WTC11 (cell line): ENCODE results near the gene PRKACB. TPM values are rescaled to one million over a fixed set of nuclear protein-coding genes. Genes with fewer than 3 reads are reported as not detected.

Experiments used
- ATAC-seq: fragments of 200-7000 bp; cut with Tn5 transposase; 2 replicates; pipeline ENCODE4 v1.10.0; 2021; ENCODE audit warnings: mild to moderate bottlenecking, moderate library complexity
- CTCF ChIA-PET: fragments of 300-600 bp; sonication (Branson Sonifier 250); formaldehyde crosslinking; loops from one replicate; lab custom pipeline; 2021; ENCODE audit warnings: antibody characterized with exemption; lab: Charles Lee
- POLR2A ChIA-PET: fragments of 350-600 bp; sonication (Branson Sonifier 250); formaldehyde crosslinking; loops from one replicate; lab custom pipeline; 2021; ENCODE audit warnings: antibody characterized with exemption; lab: Charles Lee
- DNase-seq: peaks from one replicate; pipeline ENCODE4 v3.0.0; 2021; ENCODE audit warnings: low spot score
- H3K27ac Mint-ChIP-seq: 2 replicates; pipeline ENCODE4 v1.8.0; 2021; ENCODE audit warnings: mixed read lengths
- H3K27me3 Mint-ChIP-seq: 2 replicates; pipeline ENCODE4 v1.8.0; 2021; ENCODE audit warnings: low read depth, mild to moderate bottlenecking, moderate library complexity, mixed read lengths
- H3K36me3 Mint-ChIP-seq: 2 replicates; pipeline ENCODE4 v1.8.0; 2021; ENCODE audit warnings: mixed read lengths
- H3K4me1 Mint-ChIP-seq: 2 replicates; pipeline ENCODE4 v1.8.0; 2022; ENCODE audit warnings: mixed read lengths
- H3K4me3 Mint-ChIP-seq: 2 replicates; pipeline ENCODE4 v1.8.0; 2021; ENCODE audit warnings: mild to moderate bottlenecking, moderate library complexity, mixed read lengths
- H3K9me3 Mint-ChIP-seq: 2 replicates; pipeline ENCODE4 v1.8.0; 2021; ENCODE audit warnings: mixed read lengths
- CREM ChIP-seq: sonication (generic); formaldehyde crosslinking; IDR thresholded peaks from 2 replicates; pipeline ENCODE4 v1.8.1; 2022; ENCODE audit warnings: mild to moderate bottlenecking, missing genetic modification reagents, moderate library complexity
- ELF4 ChIP-seq: sonication (generic); formaldehyde crosslinking; IDR thresholded peaks from 2 replicates; pipeline ENCODE4 v1.8.1; 2022; ENCODE audit warnings: low read depth, mild to moderate bottlenecking, moderate library complexity, missing genetic modification reagents
- ESRRA ChIP-seq: sonication (generic); formaldehyde crosslinking; IDR thresholded peaks from 2 replicates; pipeline ENCODE4 v1.8.1; 2022; ENCODE audit warnings: mild to moderate bottlenecking, missing genetic modification reagents, borderline replicate concordance
- FOXK1 ChIP-seq: sonication (generic); formaldehyde crosslinking; IDR thresholded peaks from 2 replicates; pipeline ENCODE4 v1.8.0; 2022; ENCODE audit warnings: mild to moderate bottlenecking, moderate library complexity, missing genetic modification reagents
- GTF2I ChIP-seq: fragments of 250-450 bp; sonication (Bioruptor Pico); conservative IDR thresholded peaks from 2 replicates; pipeline ENCODE4 v1.4.0; 2021; ENCODE audit warnings: mild to moderate bottlenecking
- HMGA2 ChIP-seq: fragments of 250-450 bp; sonication (Bioruptor Pico); IDR thresholded peaks from 2 replicates; pipeline ENCODE4 v1.4.0; 2021; ENCODE audit warnings: mild to moderate bottlenecking, moderate library complexity
- NFE2L1 ChIP-seq: sonication (generic); formaldehyde crosslinking; IDR thresholded peaks from 2 replicates; pipeline ENCODE4 v1.8.1; 2023; ENCODE audit warnings: missing genetic modification reagents
- NR1H2 ChIP-seq: sonication (generic); formaldehyde crosslinking; IDR thresholded peaks from 2 replicates; pipeline ENCODE4 v1.9.0; 2021; ENCODE audit warnings: mild to moderate bottlenecking, moderate library complexity, missing genetic modification reagents
- SOX15 ChIP-seq: fragments of 250-450 bp; sonication (Bioruptor Pico); IDR thresholded peaks from 2 replicates; pipeline ENCODE4 v1.9.0; 2021; ENCODE audit warnings: mild to moderate bottlenecking
- SP1 ChIP-seq: sonication (generic); formaldehyde crosslinking; conservative IDR thresholded peaks from 2 replicates; pipeline ENCODE4 v1.8.1; 2022; ENCODE audit warnings: missing genetic modification reagents
- TCF7 ChIP-seq: sonication (generic); formaldehyde crosslinking; IDR thresholded peaks from 2 replicates; pipeline ENCODE4 v1.8.0; 2022; ENCODE audit warnings: mild to moderate bottlenecking, low read depth, missing genetic modification reagents, moderate library complexity
- TEAD4 ChIP-seq: sonication (generic); formaldehyde crosslinking; IDR thresholded peaks from 2 replicates; pipeline ENCODE4 v1.8.0; 2022; ENCODE audit warnings: mild to moderate bottlenecking, missing genetic modification reagents
- ZNF219 ChIP-seq: sonication (generic); formaldehyde crosslinking; IDR thresholded peaks from 2 replicates; pipeline ENCODE4 v1.8.0; 2023; ENCODE audit warnings: missing genetic modification reagents, mild to moderate bottlenecking, borderline replicate concordance
- total RNA-seq: library from RNA; stranded (reverse); gene quantifications from 3 replicates; pipeline ENCODE4 v1.2.3, GENCODE V29; 2021
- TF ChIP-seq, protein P1 (sequence below): sonication (generic); formaldehyde crosslinking; IDR thresholded peaks from 2 replicates; pipeline ENCODE4 v1.8.1; 2023; ENCODE audit warnings: mild to moderate bottlenecking, missing genetic modification reagents, borderline replicate concordance
- TF ChIP-seq, protein P2 (sequence below): sonication (generic); formaldehyde crosslinking; IDR thresholded peaks from 2 replicates; pipeline ENCODE4 v1.8.1; 2022; ENCODE audit warnings: low read depth, mild to moderate bottlenecking, moderate library complexity, missing genetic modification reagents, borderline replicate concordance
- TF ChIP-seq, protein P3 (sequence below): sonication (generic); formaldehyde crosslinking; IDR thresholded peaks from 2 replicates; pipeline ENCODE4 v1.8.1; 2023; ENCODE audit warnings: mild to moderate bottlenecking, missing genetic modification reagents, moderate library complexity
- TF ChIP-seq, protein P4 (sequence below): sonication (generic); formaldehyde crosslinking; IDR thresholded peaks from 2 replicates; pipeline ENCODE4 v1.8.1; 2023; ENCODE audit warnings: mild to moderate bottlenecking, missing genetic modification reagents
- TF ChIP-seq, protein P5 (sequence below): sonication (generic); formaldehyde crosslinking; IDR thresholded peaks from 2 replicates; pipeline ENCODE4 v1.8.1; 2022; ENCODE audit warnings: mild to moderate bottlenecking, missing genetic modification reagents, moderate library complexity, borderline replicate concordance
- TF ChIP-seq, protein P6 (sequence below): sonication (generic); formaldehyde crosslinking; IDR thresholded peaks from 2 replicates; pipeline ENCODE4 v1.8.0; 2022; ENCODE audit warnings: missing genetic modification reagents

PRKACB gene
- total RNA-seq, 1 experiment from 2014 or later = 18.4 TPM

DNA sequence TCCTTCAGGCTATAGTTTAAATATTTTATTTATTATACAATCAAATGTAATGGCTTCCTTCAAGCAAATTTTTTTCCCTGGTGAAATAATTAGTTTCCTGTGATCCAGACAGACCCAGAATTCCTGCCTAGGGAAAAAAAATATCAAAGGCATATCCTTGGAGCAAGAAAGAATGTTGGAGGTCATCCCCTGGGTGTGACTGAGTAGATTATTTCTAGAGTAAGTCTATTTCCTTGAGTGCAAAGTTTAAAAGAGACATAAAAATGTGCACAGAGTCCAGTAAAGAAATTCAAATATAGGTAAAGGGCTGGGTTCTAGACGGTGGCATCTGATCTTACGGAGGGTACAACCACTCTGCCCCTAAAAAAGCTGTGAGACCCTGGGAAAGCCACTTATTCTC, 125.2 kb downstream of the PRKACB start:
- no peak overlapping the region for H3K27ac Mint-ChIP-seq

DNA sequence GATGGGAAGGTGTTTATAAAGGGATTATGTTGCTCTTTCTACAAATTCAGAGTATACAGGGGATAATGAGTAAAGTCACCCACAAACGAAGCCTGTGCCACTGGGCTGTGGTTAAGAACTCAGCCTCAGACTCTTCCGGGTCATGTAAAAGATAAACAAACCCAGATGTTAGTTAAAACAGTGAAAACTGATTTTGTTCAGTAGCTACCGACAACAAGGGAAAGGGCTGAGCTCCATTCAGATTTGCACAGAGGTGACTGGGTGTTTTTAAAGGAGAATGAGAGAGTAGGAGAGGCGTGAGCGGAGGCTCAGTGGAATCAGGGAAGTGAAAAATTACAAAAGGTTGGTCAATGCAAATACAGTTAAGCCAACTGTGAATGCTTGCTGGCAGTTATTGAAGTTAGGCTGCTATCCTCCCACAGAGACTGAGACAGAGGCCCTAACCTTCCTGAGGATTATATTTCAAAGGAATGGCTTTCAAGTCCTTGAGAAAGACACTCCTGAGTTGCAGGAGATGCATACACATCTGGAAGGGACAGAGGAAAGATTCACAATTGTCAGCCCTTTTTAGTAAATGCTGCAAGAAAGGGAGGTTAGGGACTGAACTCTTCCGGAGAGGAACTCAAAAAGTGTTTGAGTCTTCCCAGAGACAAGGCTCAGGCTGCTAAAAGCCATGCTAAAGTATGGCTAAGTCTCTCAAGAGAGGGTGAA, 127.5 kb downstream of the PRKACB start:
- no peaks in the 10 kb centered on the region for H3K27me3 Mint-ChIP-seq
- ATAC-seq (peak; percentile 64), DNase-seq (no peak)
- H3K4me3 Mint-ChIP-seq = no peak overlapping the region
- peaks cover 28% of the 10 kb centered on the region for H3K4me1 Mint-ChIP-seq
- no peak for TF ChIP-seq ELF4
- TF ChIP-seq SOX15 = no peak
- TF ChIP-seq ZNF219 (CRISPR knock-in tag) = no peak
- TF ChIP-seq TCF7 (CRISPR knock-in tag) = no peak
- TF ChIP-seq HMGA2 = no peak
- TF ChIP-seq, protein P1, sequence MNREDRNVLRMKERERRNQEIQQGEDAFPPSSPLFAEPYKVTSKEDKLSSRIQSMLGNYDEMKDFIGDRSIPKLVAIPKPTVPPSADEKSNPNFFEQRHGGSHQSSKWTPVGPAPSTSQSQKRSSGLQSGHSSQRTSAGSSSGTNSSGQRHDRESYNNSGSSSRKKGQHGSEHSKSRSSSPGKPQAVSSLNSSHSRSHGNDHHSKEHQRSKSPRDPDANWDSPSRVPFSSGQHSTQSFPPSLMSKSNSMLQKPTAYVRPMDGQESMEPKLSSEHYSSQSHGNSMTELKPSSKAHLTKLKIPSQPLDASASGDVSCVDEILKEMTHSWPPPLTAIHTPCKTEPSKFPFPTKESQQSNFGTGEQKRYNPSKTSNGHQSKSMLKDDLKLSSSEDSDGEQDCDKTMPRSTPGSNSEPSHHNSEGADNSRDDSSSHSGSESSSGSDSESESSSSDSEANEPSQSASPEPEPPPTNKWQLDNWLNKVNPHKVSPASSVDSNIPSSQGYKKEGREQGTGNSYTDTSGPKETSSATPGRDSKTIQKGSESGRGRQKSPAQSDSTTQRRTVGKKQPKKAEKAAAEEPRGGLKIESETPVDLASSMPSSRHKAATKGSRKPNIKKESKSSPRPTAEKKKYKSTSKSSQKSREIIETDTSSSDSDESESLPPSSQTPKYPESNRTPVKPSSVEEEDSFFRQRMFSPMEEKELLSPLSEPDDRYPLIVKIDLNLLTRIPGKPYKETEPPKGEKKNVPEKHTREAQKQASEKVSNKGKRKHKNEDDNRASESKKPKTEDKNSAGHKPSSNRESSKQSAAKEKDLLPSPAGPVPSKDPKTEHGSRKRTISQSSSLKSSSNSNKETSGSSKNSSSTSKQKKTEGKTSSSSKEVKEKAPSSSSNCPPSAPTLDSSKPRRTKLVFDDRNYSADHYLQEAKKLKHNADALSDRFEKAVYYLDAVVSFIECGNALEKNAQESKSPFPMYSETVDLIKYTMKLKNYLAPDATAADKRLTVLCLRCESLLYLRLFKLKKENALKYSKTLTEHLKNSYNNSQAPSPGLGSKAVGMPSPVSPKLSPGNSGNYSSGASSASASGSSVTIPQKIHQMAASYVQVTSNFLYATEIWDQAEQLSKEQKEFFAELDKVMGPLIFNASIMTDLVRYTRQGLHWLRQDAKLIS = no peak
- TF ChIP-seq, protein P2, sequence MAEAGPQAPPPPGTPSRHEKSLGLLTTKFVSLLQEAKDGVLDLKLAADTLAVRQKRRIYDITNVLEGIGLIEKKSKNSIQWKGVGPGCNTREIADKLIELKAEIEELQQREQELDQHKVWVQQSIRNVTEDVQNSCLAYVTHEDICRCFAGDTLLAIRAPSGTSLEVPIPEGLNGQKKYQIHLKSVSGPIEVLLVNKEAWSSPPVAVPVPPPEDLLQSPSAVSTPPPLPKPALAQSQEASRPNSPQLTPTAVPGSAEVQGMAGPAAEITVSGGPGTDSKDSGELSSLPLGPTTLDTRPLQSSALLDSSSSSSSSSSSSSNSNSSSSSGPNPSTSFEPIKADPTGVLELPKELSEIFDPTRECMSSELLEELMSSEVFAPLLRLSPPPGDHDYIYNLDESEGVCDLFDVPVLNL = no peak
- TF ChIP-seq NFE2L1 (CRISPR knock-in tag) = no peak
- CTCF ChIA-PET = no interaction called here
- POLR2A ChIA-PET = no interaction called here
- H3K9me3 Mint-ChIP-seq = peaks cover 11% of the 10 kb centered on the region
- peak overlapping the region; percentile 30 for H3K27ac Mint-ChIP-seq
- H3K36me3 Mint-ChIP-seq = no peaks in the 10 kb centered on the region

More for the DNA sequence above, 125.2 kb downstream of the PRKACB start:
- TF ChIP-seq, protein P3, sequence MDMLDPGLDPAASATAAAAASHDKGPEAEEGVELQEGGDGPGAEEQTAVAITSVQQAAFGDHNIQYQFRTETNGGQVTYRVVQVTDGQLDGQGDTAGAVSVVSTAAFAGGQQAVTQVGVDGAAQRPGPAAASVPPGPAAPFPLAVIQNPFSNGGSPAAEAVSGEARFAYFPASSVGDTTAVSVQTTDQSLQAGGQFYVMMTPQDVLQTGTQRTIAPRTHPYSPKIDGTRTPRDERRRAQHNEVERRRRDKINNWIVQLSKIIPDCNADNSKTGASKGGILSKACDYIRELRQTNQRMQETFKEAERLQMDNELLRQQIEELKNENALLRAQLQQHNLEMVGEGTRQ = no peak
- TF ChIP-seq, protein P4, sequence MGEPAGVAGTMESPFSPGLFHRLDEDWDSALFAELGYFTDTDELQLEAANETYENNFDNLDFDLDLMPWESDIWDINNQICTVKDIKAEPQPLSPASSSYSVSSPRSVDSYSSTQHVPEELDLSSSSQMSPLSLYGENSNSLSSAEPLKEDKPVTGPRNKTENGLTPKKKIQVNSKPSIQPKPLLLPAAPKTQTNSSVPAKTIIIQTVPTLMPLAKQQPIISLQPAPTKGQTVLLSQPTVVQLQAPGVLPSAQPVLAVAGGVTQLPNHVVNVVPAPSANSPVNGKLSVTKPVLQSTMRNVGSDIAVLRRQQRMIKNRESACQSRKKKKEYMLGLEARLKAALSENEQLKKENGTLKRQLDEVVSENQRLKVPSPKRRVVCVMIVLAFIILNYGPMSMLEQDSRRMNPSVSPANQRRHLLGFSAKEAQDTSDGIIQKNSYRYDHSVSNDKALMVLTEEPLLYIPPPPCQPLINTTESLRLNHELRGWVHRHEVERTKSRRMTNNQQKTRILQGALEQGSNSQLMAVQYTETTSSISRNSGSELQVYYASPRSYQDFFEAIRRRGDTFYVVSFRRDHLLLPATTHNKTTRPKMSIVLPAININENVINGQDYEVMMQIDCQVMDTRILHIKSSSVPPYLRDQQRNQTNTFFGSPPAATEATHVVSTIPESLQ (CRISPR knock-in tag) = no peak
- no peak for TF ChIP-seq ZNF219 (CRISPR knock-in tag)
- no peak for TF ChIP-seq CREM
- Mint-ChIP-seq H3K27me3 (no peaks in the 10 kb centered on the region), H3K4me1 (peaks cover 28% of the 10 kb centered on the region), H3K9me3 (peaks cover 9% of the 10 kb centered on the region), H3K36me3 (no peaks in the 10 kb centered on the region), H3K4me3 (no peak overlapping the region)
- no peak for DNase-seq
- ChIA-PET POLR2A (no interaction called here), CTCF (no interaction called here)
- no peak for ATAC-seq

DNA sequence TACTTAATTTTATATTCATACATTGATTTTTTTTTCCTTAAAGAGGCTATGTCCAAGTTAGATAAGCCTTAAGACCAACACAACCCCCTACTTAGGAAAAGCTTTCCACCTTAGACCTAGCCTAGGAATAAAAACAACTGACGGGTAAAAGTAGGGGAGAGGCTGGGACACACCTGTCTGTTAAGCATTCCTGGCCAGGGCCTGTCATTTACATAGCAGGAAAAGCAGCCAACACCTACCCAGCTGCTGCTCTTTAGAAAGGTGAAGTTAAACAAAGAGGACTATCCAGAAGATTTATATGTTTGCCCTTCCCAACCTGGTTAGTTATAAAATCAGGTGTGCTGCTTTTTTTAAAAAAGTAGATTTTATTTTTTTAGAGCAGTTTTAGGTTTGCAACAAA, 128.3 kb downstream of the PRKACB start:
- ChIA-PET CTCF (no interaction called here), POLR2A (interaction anchor here (0.5 kb wide), 1 partner anchor 120 kb away, joined by 3 read pairs; no protein-coding TSS in a partner anchor)
- H3K27ac Mint-ChIP-seq = no peak overlapping the region
- ATAC-seq (peak; percentile 91), DNase-seq (peak; percentile 17)
- H3K27me3 Mint-ChIP-seq = no peaks in the 10 kb centered on the region
- H3K4me1 Mint-ChIP-seq = peaks cover 28% of the 10 kb centered on the region
- H3K4me3 Mint-ChIP-seq = no peak overlapping the region
- peaks cover 11% of the 10 kb centered on the region for H3K9me3 Mint-ChIP-seq
- H3K36me3 Mint-ChIP-seq = no peaks in the 10 kb centered on the region
- TF ChIP-seq NR1H2 (CRISPR knock-in tag) = no peak
- no peak for TF ChIP-seq TEAD4 (CRISPR knock-in tag)
- no peak for TF ChIP-seq SP1
- TF ChIP-seq, protein P5, sequence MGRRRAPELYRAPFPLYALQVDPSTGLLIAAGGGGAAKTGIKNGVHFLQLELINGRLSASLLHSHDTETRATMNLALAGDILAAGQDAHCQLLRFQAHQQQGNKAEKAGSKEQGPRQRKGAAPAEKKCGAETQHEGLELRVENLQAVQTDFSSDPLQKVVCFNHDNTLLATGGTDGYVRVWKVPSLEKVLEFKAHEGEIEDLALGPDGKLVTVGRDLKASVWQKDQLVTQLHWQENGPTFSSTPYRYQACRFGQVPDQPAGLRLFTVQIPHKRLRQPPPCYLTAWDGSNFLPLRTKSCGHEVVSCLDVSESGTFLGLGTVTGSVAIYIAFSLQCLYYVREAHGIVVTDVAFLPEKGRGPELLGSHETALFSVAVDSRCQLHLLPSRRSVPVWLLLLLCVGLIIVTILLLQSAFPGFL (CRISPR knock-in tag) = no peak
- TF ChIP-seq, protein P6, sequence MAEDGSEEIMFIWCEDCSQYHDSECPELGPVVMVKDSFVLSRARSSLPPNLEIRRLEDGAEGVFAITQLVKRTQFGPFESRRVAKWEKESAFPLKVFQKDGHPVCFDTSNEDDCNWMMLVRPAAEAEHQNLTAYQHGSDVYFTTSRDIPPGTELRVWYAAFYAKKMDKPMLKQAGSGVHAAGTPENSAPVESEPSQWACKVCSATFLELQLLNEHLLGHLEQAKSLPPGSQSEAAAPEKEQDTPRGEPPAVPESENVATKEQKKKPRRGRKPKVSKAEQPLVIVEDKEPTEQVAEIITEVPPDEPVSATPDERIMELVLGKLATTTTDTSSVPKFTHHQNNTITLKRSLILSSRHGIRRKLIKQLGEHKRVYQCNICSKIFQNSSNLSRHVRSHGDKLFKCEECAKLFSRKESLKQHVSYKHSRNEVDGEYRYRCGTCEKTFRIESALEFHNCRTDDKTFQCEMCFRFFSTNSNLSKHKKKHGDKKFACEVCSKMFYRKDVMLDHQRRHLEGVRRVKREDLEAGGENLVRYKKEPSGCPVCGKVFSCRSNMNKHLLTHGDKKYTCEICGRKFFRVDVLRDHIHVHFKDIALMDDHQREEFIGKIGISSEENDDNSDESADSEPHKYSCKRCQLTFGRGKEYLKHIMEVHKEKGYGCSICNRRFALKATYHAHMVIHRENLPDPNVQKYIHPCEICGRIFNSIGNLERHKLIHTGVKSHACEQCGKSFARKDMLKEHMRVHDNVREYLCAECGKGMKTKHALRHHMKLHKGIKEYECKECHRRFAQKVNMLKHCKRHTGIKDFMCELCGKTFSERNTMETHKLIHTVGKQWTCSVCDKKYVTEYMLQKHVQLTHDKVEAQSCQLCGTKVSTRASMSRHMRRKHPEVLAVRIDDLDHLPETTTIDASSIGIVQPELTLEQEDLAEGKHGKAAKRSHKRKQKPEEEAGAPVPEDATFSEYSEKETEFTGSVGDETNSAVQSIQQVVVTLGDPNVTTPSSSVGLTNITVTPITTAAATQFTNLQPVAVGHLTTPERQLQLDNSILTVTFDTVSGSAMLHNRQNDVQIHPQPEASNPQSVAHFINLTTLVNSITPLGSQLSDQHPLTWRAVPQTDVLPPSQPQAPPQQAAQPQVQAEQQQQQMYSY (CRISPR knock-in tag) = no peak
- no peak for TF ChIP-seq GTF2I (CRISPR knock-in tag)
- no peak for TF ChIP-seq ESRRA (CRISPR knock-in tag)
- no peak for TF ChIP-seq CREM
- no peak for TF ChIP-seq FOXK1 (CRISPR knock-in tag)
